B cell (primary cell): ENCODE results near the gene ICAM4. TPM values are rescaled to one million over a fixed set of nuclear protein-coding genes. Genes with fewer than 3 reads are reported as not detected.

ENCODE experiments used
- ATAC-seq: fragments of 200-7000 bp; cut with Tn5 transposase; one replicate; pipeline ENCODE4 v1.10.0; 2021; ENCODE audit warnings: low read depth, mild to moderate bottlenecking, moderate number of reproducible peaks, moderate library complexity
- CTCF ChIA-PET: fragments of 350-600 bp; sonication (Branson Sonifier 250); formaldehyde crosslinking; loops from one replicate; lab custom pipeline; 2021; ENCODE audit warnings: antibody characterized with exemption, inconsistent platforms; lab: Charles Lee
- POLR2A ChIA-PET: fragments of 350-600 bp; sonication (Branson Sonifier 250); formaldehyde crosslinking; loops from one replicate; lab custom pipeline; 2021; ENCODE audit warnings: antibody characterized with exemption; lab: Charles Lee
- DNase-seq: peaks from one replicate; pipeline ENCODE4 v3.0.0; 2013
- H2AFZ ChIP-seq: 2 replicates; pipeline ENCODE4 v1.6.1; 2012; ENCODE audit warnings: mild to moderate bottlenecking, low read depth, low read length; ENCODE audit not compliant: insufficient read depth, poor library complexity, severe bottlenecking
- H3K27ac ChIP-seq, 2 donors: 1 replicate in 1 of 2; 2 replicates in 1 of 2; pipeline ENCODE4 v1.5.1; 2012 to 2013; ENCODE audit warnings: low read length in 2 of 2, mild to moderate bottlenecking in 2 of 2, moderate library complexity in 1 of 2
- H3K27me3 ChIP-seq, 4 experiments: fragments of 200-600 bp in 1 of 4; sonication (generic) in 1 of 4; replicated peaks in 1 of 4; 1 replicate in 2 of 4; 2 replicates in 2 of 4; pipeline versions ENCODE4 v1.6.1 to v1.7.0; 2013 to 2016; ENCODE audit warnings: low read length in 3 of 4, mild to moderate bottlenecking in 2 of 4, mixed read lengths in 1 of 4, moderate library complexity in 1 of 4; ENCODE audit not compliant: insufficient read depth in 4 of 4, control insufficient read depth in 3 of 4; ENCODE audit errors: control extremely low read depth in 1 of 4
- H3K36me3 ChIP-seq, 2 experiments: replicated peaks in 1 of 2; 1 replicate in 1 of 2; 2 replicates in 1 of 2; pipeline versions ENCODE4 v1.6.1 to v1.7.1; 2013; ENCODE audit warnings: low read length in 1 of 2; ENCODE audit not compliant: insufficient read depth in 2 of 2, control insufficient read depth in 1 of 2; ENCODE audit errors: control extremely low read depth in 1 of 2, extremely low read depth in 1 of 2
- H3K4me1 ChIP-seq, 2 donors: fragments of 200-600 bp in 1 of 2; sonication (generic) in 1 of 2; 1 replicate in 1 of 2; 2 replicates in 1 of 2; pipeline versions ENCODE4 v1.5.1 to v1.6.1; 2013 to 2017; ENCODE audit warnings: low read length in 2 of 2; ENCODE audit not compliant: control insufficient read depth in 2 of 2, insufficient read depth in 2 of 2
- H3K4me2 ChIP-seq: replicated peaks from 2 replicates; pipeline ENCODE3; 2012; ENCODE audit warnings: mild to moderate bottlenecking, low read depth, low read length; ENCODE audit not compliant: poor library complexity, severe bottlenecking
- H3K4me3 ChIP-seq, 5 experiments: fragments of 200-600 bp in 1 of 5; sonication (generic) in 1 of 5; 1 replicate in 3 of 5; 2 replicates in 2 of 5; pipeline versions ENCODE4 v1.5.1 to v1.7.0; 2011 to 2016; ENCODE audit warnings: low read length in 4 of 5, mild to moderate bottlenecking in 4 of 5, low read depth in 2 of 5, control low read depth in 1 of 5, moderate library complexity in 1 of 5; ENCODE audit not compliant: insufficient read depth in 1 of 5; ENCODE audit errors: control extremely low read depth in 1 of 5, extremely low read depth in 1 of 5
- H3K79me2 ChIP-seq: fragments of 200-600 bp; sonication (generic); one replicate; pipeline ENCODE4 v1.6.0; 2016; ENCODE audit warnings: low read length; ENCODE audit not compliant: control insufficient read depth, insufficient read depth
- H3K9ac ChIP-seq: fragments of 200-600 bp; sonication (generic); 2 replicates; pipeline ENCODE4 v1.6.1; 2017; ENCODE audit warnings: mild to moderate bottlenecking, low read length, moderate library complexity
- H3K9me3 ChIP-seq, 3 donors: one replicate each; pipeline versions ENCODE4 v1.6.1 to v1.7.1; 2013; ENCODE audit warnings: low read length in 2 of 3; ENCODE audit not compliant: control insufficient read depth in 2 of 3, insufficient read depth in 1 of 3; ENCODE audit errors: control extremely low read depth in 1 of 3
- H4K20me1 ChIP-seq: 2 replicates; pipeline ENCODE4 v1.6.0; 2012; ENCODE audit warnings: mild to moderate bottlenecking, low read length; ENCODE audit not compliant: insufficient read depth, control insufficient read depth, poor library complexity, severe bottlenecking
- H3K27ac Mint-ChIP-seq: one replicate; pipeline ENCODE4 v1.8.0; 2021; ENCODE audit warnings: mixed read lengths
- H3K27me3 Mint-ChIP-seq: one replicate; pipeline ENCODE4 v1.8.0; 2021; ENCODE audit warnings: mixed read lengths
- H3K4me1 Mint-ChIP-seq: one replicate; pipeline ENCODE4 v1.8.0; 2021; ENCODE audit warnings: mixed read lengths
- H3K4me3 Mint-ChIP-seq: one replicate; pipeline ENCODE4 v1.8.0; 2021; ENCODE audit warnings: mixed read lengths
- H3K9me3 Mint-ChIP-seq: one replicate; pipeline ENCODE4 v1.8.0; 2022; ENCODE audit warnings: mixed read lengths; ENCODE audit not compliant: insufficient read depth
- CTCF ChIP-seq: fragments of 200-600 bp; IDR thresholded peaks from one replicate; pipeline ENCODE4 v1.8.0; 2022; ENCODE audit warnings: antibody characterized with exemption, mild to moderate bottlenecking
- EZH2 ChIP-seq: IDR thresholded peaks from 2 replicates; pipeline ENCODE4 v1.6.1; 2012; ENCODE audit warnings: borderline replicate concordance, low read depth, mild to moderate bottlenecking, moderate library complexity, low read length; ENCODE audit not compliant: insufficient read depth, poor library complexity, severe bottlenecking
- WGBS: methylation state at CpG from one replicate; pipeline ENCODE4 v1.1.5; 2013; ENCODE audit warnings: missing lambda C conversion rate; ENCODE audit not compliant: insufficient coverage; 5-methylcytosine and 5-hydroxymethylcytosine counted together
- intact Hi-C: fragments of 100-400 bp; cut with micrococcal nuclease; formaldehyde crosslinking; loops from one replicate; pipeline ENCODE4 v1.10.0; 2022
- polyA plus RNA-seq: library from polyadenylated mRNA; depleted of rRNA; stranded (reverse); fragments of >200 nt; gene quantifications from 2 replicates; pipeline ENCODE4 v1.2.3, GENCODE V29; 2012
- total RNA-seq, 2 donors: library from RNA; stranded (reverse); fragments of 120-200 nt in 1 of 2; gene quantifications; 1 replicate in 1 of 2; 2 replicates in 1 of 2; pipeline versions ENCODE4 v1.2.3 to v1.2.4, GENCODE V29; 2013 to 2022

The ICAM4 gene
- total and polyA plus RNA-seq, 2 donors (not counting 1 experiment from before 2014, with no cell fraction given), result 0.44 to 0.78 TPM

DNA sequence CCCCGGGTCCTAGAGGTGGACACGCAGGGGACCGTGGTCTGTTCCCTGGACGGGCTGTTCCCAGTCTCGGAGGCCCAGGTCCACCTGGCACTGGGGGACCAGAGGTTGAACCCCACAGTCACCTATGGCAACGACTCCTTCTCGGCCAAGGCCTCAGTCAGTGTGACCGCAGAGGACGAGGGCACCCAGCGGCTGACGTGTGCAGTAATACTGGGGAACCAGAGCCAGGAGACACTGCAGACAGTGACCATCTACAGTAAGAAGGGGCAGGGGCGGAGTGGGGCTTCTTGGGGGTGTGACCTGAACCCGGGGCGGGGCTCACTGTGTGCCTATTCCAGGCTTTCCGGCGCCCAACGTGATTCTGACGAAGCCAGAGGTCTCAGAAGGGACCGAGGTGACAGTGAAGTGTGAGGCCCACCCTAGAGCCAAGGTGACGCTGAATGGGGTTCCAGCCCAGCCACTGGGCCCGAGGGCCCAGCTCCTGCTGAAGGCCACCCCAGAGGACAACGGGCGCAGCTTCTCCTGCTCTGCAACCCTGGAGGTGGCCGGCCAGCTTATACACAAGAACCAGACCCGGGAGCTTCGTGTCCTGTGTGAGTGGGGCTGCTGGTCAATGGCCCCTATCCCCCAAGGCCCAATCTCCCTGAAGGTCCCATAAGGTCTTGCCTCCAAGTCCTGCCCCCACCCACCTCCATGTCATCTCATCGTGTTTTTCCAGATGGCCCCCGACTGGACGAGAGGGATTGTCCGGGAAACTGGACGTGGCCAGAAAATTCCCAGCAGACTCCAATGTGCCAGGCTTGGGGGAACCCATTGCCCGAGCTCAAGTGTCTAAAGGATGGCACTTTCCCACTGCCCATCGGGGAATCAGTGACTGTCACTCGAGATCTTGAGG is 2.4 kb upstream of the ICAM4 start:
- CTCF ChIA-PET, result interaction anchor here (0.6 to 8.5 kb wide), 3 partner anchors 12 to 1291 kb away, joined by 3 to 116 read pairs (median 3); partner anchors contain the start of gene ICAM1
- Mint-ChIP-seq H3K9me3 (no peaks in the 10 kb centered on the region), H3K27me3 (peaks cover 6% of the 10 kb centered on the region), H3K4me3 (no peak overlapping the region), H3K27ac (no peak overlapping the region), H3K4me1 (peaks cover 38% of the 10 kb centered on the region)
- H3K9me3 ChIP-seq, result peaks cover 0 to 26% (median 0%) of the 10 kb centered on the region in 3 donors
- H3K27me3 ChIP-seq, result peaks cover 0 to 27% (median 18%) of the 10 kb centered on the region in 4 experiments
- TF ChIP-seq CTCF (no peak), EZH2 (no peak)
- WGBS, result 96% methylated on average over 34 of the region's 34 CpGs
- H3K4me2 ChIP-seq, result no peak overlapping the region
- no peak overlapping the region for H3K4me3 ChIP-seq
- POLR2A ChIA-PET, result no interaction called here
- no peak overlapping the region for H3K27ac ChIP-seq
- intact Hi-C loops, result no loop called here
- peaks cover 2 to 33% of the 10 kb centered on the region in 2 experiments for H3K36me3 ChIP-seq
- peak; percentile 32 for DNase-seq
- ATAC-seq, result no peak
- no peaks in the 10 kb centered on the region for H3K79me2 ChIP-seq
- peaks cover 37 to 39% of the 10 kb centered on the region in 2 donors for H3K4me1 ChIP-seq
- no peaks in the 10 kb centered on the region for H4K20me1 ChIP-seq
- H3K9ac ChIP-seq, result no peak overlapping the region
- H2AFZ ChIP-seq, result no peak overlapping the region

- Histone ChIP-seq H3K27ac (no peak overlapping the region), H3K4me3 (no peak overlapping the region), H3K79me2 (no peaks in the 10 kb centered on the region), H3K9me3 (peaks cover 0 to 28% (median 0%) of the 10 kb centered on the region in 3 donors), H3K27me3 (peaks cover 0 to 31% (median 20%) of the 10 kb centered on the region in 4 experiments), H3K4me2 (no peak overlapping the region), H2AFZ (no peak overlapping the region), H3K36me3 (peaks cover 2 to 33% of the 10 kb centered on the region in 2 experiments), H3K4me1 (peaks cover 40 to 41% of the 10 kb centered on the region in 2 donors), H3K9ac (no peak overlapping the region), H4K20me1 (peaks cover 1% of the 10 kb centered on the region)
- WGBS, result 97% methylated on average over 13 of the region's 13 CpGs
- Mint-ChIP-seq H3K4me1 (peaks cover 40% of the 10 kb centered on the region), H3K27ac (no peak overlapping the region), H3K9me3 (no peaks in the 10 kb centered on the region), H3K4me3 (no peak overlapping the region), H3K27me3 (peaks cover 6% of the 10 kb centered on the region)
- CTCF ChIA-PET, result interaction anchor here (1.2 to 8.5 kb wide), 2 partner anchors 13 to 126 kb away, joined by 3 to 116 read pairs; partner anchors contain the start of gene ICAM1
- no peak for ATAC-seq
- POLR2A ChIA-PET, result no interaction called here
- TF ChIP-seq CTCF (no peak), EZH2 (no peak)
- intact Hi-C loops, result no loop called here
- DNase-seq, result peak; percentile 36
Observed at GRCh38 chr19:10284960-10285278, 1.8 kb upstream of the ICAM4 start.
